Lung microvascular endothelial cell (primary cell): Measurements from ENCODE around the gene PI4KA. TPM values are rescaled to one million over a fixed set of nuclear protein-coding genes. Genes with fewer than 3 reads are reported as not detected.

Experiments used
- DNase-seq, 2 donors: peaks; one replicate each; pipeline versions ENCODE4 v3.0.0 to v3.0.0-alpha.2; 2010; ENCODE audit warnings: low read depth in 2 of 2
- total RNA-seq: library from RNA; depleted of rRNA; stranded (reverse); fragments of >200 nt; gene quantifications from 2 replicates; pipeline ENCODE4 v1.2.1, GENCODE V29; 2014

PI4KA gene
- total RNA-seq, 1 donor from 2014 or later: 22.2 TPM

- no peak for DNase-seq
Observed at GRCh38 chr22:20818471-20818870, 40.1 kb downstream of the PI4KA start.

GRCh38 chr22:20816559-20816958 is 42.1 kb downstream of the PI4KA start:
- DNase-seq: no peak

GRCh38 chr22:20815477-20816050 is 43.0 kb downstream of the PI4KA start:
- no peak for DNase-seq

- no peak for DNase-seq
Observed at GRCh38 chr22:20814221-20814808, 44.3 kb downstream of the PI4KA start.

GRCh38 chr22:20813056-20813455 is 45.6 kb downstream of the PI4KA start:
- DNase-seq: no peak

GRCh38 chr22:20811971-20812660 is 46.5 kb downstream of the PI4KA start:
- no peak for DNase-seq

- no peak for DNase-seq
Observed at GRCh38 chr22:20811171-20811570, 47.4 kb downstream of the PI4KA start.

GRCh38 chr22:20810645-20811044 is 48.0 kb downstream of the PI4KA start:
- no peak for DNase-seq

GRCh38 chr22:20809538-20810185 is 48.9 kb downstream of the PI4KA start:
- DNase-seq: no peak

- DNase-seq: no peak
Observed at GRCh38 chr22:20808844-20809243, 49.8 kb downstream of the PI4KA start.

- peak in 1 of 2 donors; percentile 58 for DNase-seq
Observed at GRCh38 chr22:20807315-20807752, 51.3 kb downstream of the PI4KA start.

- DNase-seq: no peak
Observed at GRCh38 chr22:20805972-20806471, 52.6 kb downstream of the PI4KA start.

GRCh38 chr22:20804650-20805049 is 54.0 kb downstream of the PI4KA start:
- DNase-seq: no peak

- peak; percentile 53 to 70 for DNase-seq
Observed at GRCh38 chr22:20803696-20804324, 54.8 kb downstream of the PI4KA start.

GRCh38 chr22:20802922-20803553 is 55.6 kb downstream of the PI4KA start:
- no peak for DNase-seq

- DNase-seq: no peak
Observed at GRCh38 chr22:20802452-20802851, 56.2 kb downstream of the PI4KA start.

- DNase-seq: no peak
Observed at GRCh38 chr22:20799449-20799848, 59.2 kb downstream of the PI4KA start.

GRCh38 chr22:20798974-20799373 is 59.6 kb downstream of the PI4KA start:
- no peak for DNase-seq

GRCh38 chr22:20798218-20798617 is 60.4 kb downstream of the PI4KA start:
- no peak for DNase-seq

- no peak for DNase-seq
Observed at GRCh38 chr22:20796731-20797130, 61.9 kb downstream of the PI4KA start.
